ENCODE results near the gene CENPW.

Gene CENPW

DNA sequence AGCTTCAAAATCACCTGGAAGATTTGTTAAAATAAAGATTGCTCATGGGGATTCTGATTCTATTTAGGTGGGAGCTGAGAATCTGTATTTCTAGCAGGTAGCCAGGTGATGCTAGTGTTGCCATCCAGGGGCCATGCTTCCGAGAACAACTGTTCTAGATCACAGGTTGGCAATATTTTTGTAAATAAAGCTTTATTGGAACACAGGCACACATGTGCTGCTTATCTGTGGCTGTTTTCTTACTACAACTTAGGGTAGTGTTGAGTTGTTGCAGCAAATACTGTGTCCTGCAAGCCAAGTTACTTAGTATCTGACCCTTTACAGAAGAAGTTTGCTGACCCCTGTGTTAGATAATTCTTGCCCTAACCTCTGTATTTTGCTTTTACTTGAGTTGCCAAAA lies 12.0 kb downstream of the CENPW start:
- Histone ChIP-seq H3K9me3 (ENCODE audit: insufficient read depth, low read length) (no peaks in the 10 kb centered on the region), H3F3A (ENCODE audit: insufficient read depth) (no peaks in the 10 kb centered on the region), H3K79me2 (ENCODE audit: insufficient read depth, low read length) (no peaks in the 10 kb centered on the region), H4K20me1 (ENCODE audit: low read depth, low read length) (no peaks in the 10 kb centered on the region; the same call in 1 of the 2 replicates), H3K4me2 (ENCODE audit: low read depth, low read length, poor library complexity, severe bottlenecking) (no peak overlapping the region), H3K27ac (ENCODE audit: low read depth, low read length) (no peak overlapping the region), H3K36me3 (ENCODE audit: low read length) (peaks cover 16% of the 10 kb centered on the region; the same call in 1 of the 2 replicates), H3K27me3 (ENCODE audit: low read length) (no peaks in the 10 kb centered on the region), H3K4me3 (ENCODE audit: insufficient read depth, low read length, poor library complexity, severe bottlenecking) (no peak overlapping the region), H2AFZ (ENCODE audit: low read depth, low read length, severe bottlenecking) (no peak overlapping the region), H3K9me2 (replicated peaks; ENCODE audit: insufficient read depth, low read length) (no peaks in the 10 kb centered on the region), H3K9ac (ENCODE audit: low read length) (no peak overlapping the region)
- TF ChIP-seq, protein P1, sequence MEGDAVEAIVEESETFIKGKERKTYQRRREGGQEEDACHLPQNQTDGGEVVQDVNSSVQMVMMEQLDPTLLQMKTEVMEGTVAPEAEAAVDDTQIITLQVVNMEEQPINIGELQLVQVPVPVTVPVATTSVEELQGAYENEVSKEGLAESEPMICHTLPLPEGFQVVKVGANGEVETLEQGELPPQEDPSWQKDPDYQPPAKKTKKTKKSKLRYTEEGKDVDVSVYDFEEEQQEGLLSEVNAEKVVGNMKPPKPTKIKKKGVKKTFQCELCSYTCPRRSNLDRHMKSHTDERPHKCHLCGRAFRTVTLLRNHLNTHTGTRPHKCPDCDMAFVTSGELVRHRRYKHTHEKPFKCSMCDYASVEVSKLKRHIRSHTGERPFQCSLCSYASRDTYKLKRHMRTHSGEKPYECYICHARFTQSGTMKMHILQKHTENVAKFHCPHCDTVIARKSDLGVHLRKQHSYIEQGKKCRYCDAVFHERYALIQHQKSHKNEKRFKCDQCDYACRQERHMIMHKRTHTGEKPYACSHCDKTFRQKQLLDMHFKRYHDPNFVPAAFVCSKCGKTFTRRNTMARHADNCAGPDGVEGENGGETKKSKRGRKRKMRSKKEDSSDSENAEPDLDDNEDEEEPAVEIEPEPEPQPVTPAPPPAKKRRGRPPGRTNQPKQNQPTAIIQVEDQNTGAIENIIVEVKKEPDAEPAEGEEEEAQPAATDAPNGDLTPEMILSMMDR (IDR thresholded peaks at IDR 0.05; ENCODE audit: insufficient read depth, low read length, poor library complexity, severe bottlenecking) = no peak
- no peak for TF ChIP-seq EZH2phosphoT487 (conservative IDR thresholded peaks at IDR 0.05; ENCODE audit: low read length)

GRCh38 chr6:126352514-126352913 lies 12.6 kb downstream of the CENPW start:
- H3K79me2 ChIP-seq (ENCODE audit: insufficient read depth, low read length) = no peaks in the 10 kb centered on the region
- no peak overlapping the region for H3K9ac ChIP-seq (ENCODE audit: low read length)
- H2AFZ ChIP-seq (ENCODE audit: low read depth, low read length, severe bottlenecking) = no peak overlapping the region
- no peaks in the 10 kb centered on the region for H3K27me3 ChIP-seq (ENCODE audit: low read length)
- H3K4me2 ChIP-seq (ENCODE audit: low read depth, low read length, poor library complexity, severe bottlenecking) = no peak overlapping the region
- H4K20me1 ChIP-seq (ENCODE audit: low read depth, low read length) = no peaks in the 10 kb centered on the region; the same call in 1 of the 2 replicates
- no peaks in the 10 kb centered on the region for H3F3A ChIP-seq (ENCODE audit: insufficient read depth)
- peaks cover 11% of the 10 kb centered on the region; the same call in 1 of the 2 replicates for H3K36me3 ChIP-seq (ENCODE audit: low read length)
- TF ChIP-seq EZH2phosphoT487 (conservative IDR thresholded peaks at IDR 0.05; ENCODE audit: low read length) = no peak
- TF ChIP-seq, protein P1 (IDR thresholded peaks at IDR 0.05; ENCODE audit: insufficient read depth, low read length, poor library complexity, severe bottlenecking) = no peak
- H3K4me3 ChIP-seq (ENCODE audit: insufficient read depth, low read length, poor library complexity, severe bottlenecking) = no peak overlapping the region
- no peaks in the 10 kb centered on the region for H3K9me2 ChIP-seq (replicated peaks; ENCODE audit: insufficient read depth, low read length)
- H3K27ac ChIP-seq (ENCODE audit: low read depth, low read length) = no peak overlapping the region
- no peaks in the 10 kb centered on the region for H3K9me3 ChIP-seq (ENCODE audit: insufficient read depth, low read length)

- Histone ChIP-seq H2AFZ (ENCODE audit: low read depth, low read length, severe bottlenecking) (no peak overlapping the region), H3K9me2 (replicated peaks; ENCODE audit: insufficient read depth, low read length) (no peaks in the 10 kb centered on the region), H3K4me3 (ENCODE audit: insufficient read depth, low read length, poor library complexity, severe bottlenecking) (no peak overlapping the region), H3K27ac (ENCODE audit: low read depth, low read length) (no peak overlapping the region), H3K9me3 (ENCODE audit: insufficient read depth, low read length) (no peaks in the 10 kb centered on the region), H3K9ac (ENCODE audit: low read length) (no peak overlapping the region), H3K36me3 (ENCODE audit: low read length) (no peaks in the 10 kb centered on the region), H3K27me3 (ENCODE audit: low read length) (no peaks in the 10 kb centered on the region), H3F3A (ENCODE audit: insufficient read depth) (no peaks in the 10 kb centered on the region), H4K20me1 (ENCODE audit: low read depth, low read length) (no peaks in the 10 kb centered on the region), H3K79me2 (ENCODE audit: insufficient read depth, low read length) (no peaks in the 10 kb centered on the region), H3K4me2 (ENCODE audit: low read depth, low read length, poor library complexity, severe bottlenecking) (no peak overlapping the region)
- TF ChIP-seq, protein P1 (IDR thresholded peaks at IDR 0.05; ENCODE audit: insufficient read depth, low read length, poor library complexity, severe bottlenecking) = no peak
- no peak for TF ChIP-seq EZH2phosphoT487 (conservative IDR thresholded peaks at IDR 0.05; ENCODE audit: low read length)
These were observed 16.6 kb downstream of the CENPW start for GRCh38 chr6:126356526-126356925.

Data from SU-DHL-6 (cell line).